K562 (cell line): ENCODE results near the gene FAM149B1. TPM values are rescaled to one million over a fixed set of nuclear protein-coding genes. Genes with fewer than 3 reads are reported as not detected.

Experiments used
- BCLAF1 ChIP-seq, 2 experiments: fragments of 450-650 bp in 1 of 2; IDR thresholded peaks; 2 replicates each; pipeline ENCODE4 v1.6.1; 2011 to 2017; ENCODE audit warnings: low read depth in 2 of 2, antibody characterized with exemption in 1 of 2, borderline replicate concordance in 1 of 2, low read length in 1 of 2, mild to moderate bottlenecking in 1 of 2, mixed read lengths in 1 of 2; ENCODE audit not compliant: control insufficient read depth in 1 of 2
- CBFB ChIP-seq: sonication (generic); formaldehyde crosslinking; IDR thresholded peaks from 2 replicates; pipeline ENCODE4 v1.4.0; 2020; ENCODE audit warnings: mild to moderate bottlenecking, missing genetic modification reagents
- CEBPG ChIP-seq, 3 experiments: fragments of 200-800 bp in 1 of 3; sonication (Bioruptor generic) in 1 of 3; sonication (generic) in 1 of 3; formaldehyde crosslinking in 1 of 3; IDR thresholded peaks in 2 of 3; conservative IDR thresholded peaks in 1 of 3; 2 replicates each; pipeline versions ENCODE4 v1.6.1 to v1.8.0; 2016 to 2022; ENCODE audit warnings: missing compliant biosample characterization in 2 of 3, missing genetic modification characterization in 2 of 3, mild to moderate bottlenecking in 1 of 3, missing genetic modification reagents in 1 of 3
- FOXO4 ChIP-seq: fragments of 450-650 bp; formaldehyde crosslinking; IDR thresholded peaks from 2 replicates; pipeline ENCODE4 v1.4.0; 2020; ENCODE audit warnings: mild to moderate bottlenecking, moderate library complexity
- MIER1 ChIP-seq: fragments of 450-650 bp; IDR thresholded peaks from 2 replicates; pipeline ENCODE4 v1.6.1; 2016; ENCODE audit warnings: antibody characterized with exemption, mild to moderate bottlenecking, low read depth
- NCOA1 ChIP-seq: fragments of 450-650 bp; IDR thresholded peaks from 2 replicates; pipeline ENCODE4 v1.6.1; 2016; ENCODE audit warnings: low read depth
- NCOA6 ChIP-seq: fragments of 450-650 bp; IDR thresholded peaks from 2 replicates; pipeline ENCODE4 v1.6.1; 2017; ENCODE audit warnings: mild to moderate bottlenecking
- SNRNP70 ChIP-seq: fragments of 200-400 bp; formaldehyde crosslinking; optimal IDR thresholded peaks from 2 replicates; pipeline ENCODE3; 2017; ENCODE audit warnings: low read depth, low read length
- ZFP1 ChIP-seq: fragments of 450-650 bp; formaldehyde crosslinking; IDR thresholded peaks from 2 replicates; pipeline ENCODE4 v1.4.0; 2020; ENCODE audit warnings: mild to moderate bottlenecking, mixed read lengths
- ZNF639 ChIP-seq, 2 experiments: fragments of 200-800 bp in 1 of 2; sonication (Bioruptor generic) in 1 of 2; sonication (generic) in 1 of 2; formaldehyde crosslinking in 1 of 2; IDR thresholded peaks in 1 of 2; conservative IDR thresholded peaks in 1 of 2; 2 replicates each; pipeline versions ENCODE4 v1.5.0 to v1.6.1; 2016 to 2020; ENCODE audit warnings: missing compliant biosample characterization in 1 of 2, missing genetic modification characterization in 1 of 2, missing genetic modification reagents in 1 of 2
- ZNF766 ChIP-seq: fragments of 200-800 bp; sonication (Bioruptor generic); conservative IDR thresholded peaks from 2 replicates; pipeline ENCODE4 v1.6.1; 2016; ENCODE audit warnings: missing genetic modification characterization, missing compliant biosample characterization
- ZNF79 ChIP-seq: fragments of 250-450 bp; sonication (Bioruptor Pico); IDR thresholded peaks from 2 replicates; pipeline ENCODE4 v1.4.0; 2020; ENCODE audit warnings: low read depth, mild to moderate bottlenecking, moderate library complexity
- polyA plus RNA-seq, 8 experiments: library from polyadenylated mRNA; depleted of rRNA in 4 of 8; stranded (reverse) in 5 of 8; unstranded in 3 of 8; fragments of >200 nt; fragmentation: Nextera tagmentation in 2 of 8; fragmentation: Illumina TruSeq in 1 of 8; extraction: Ambion mirVana in 2 of 8; extraction: Trizol in 1 of 8; gene quantifications; 2 replicates each; pipeline versions ENCODE4 v1.2.1 to v1.2.3, GENCODE V29; 2011 to 2014; ENCODE audit warnings: inconsistent platforms in 1 of 8, missing spikeins in 1 of 8
- total RNA-seq, 7 experiments: library from RNA; depleted of rRNA in 6 of 7; stranded (reverse); fragments of >200 nt in 6 of 7; fragmentation: Illumina TruSeq in 2 of 7; extraction: Trizol in 2 of 7; gene quantifications; 2 replicates each; pipeline versions ENCODE4 v1.2.1 to v1.2.3, GENCODE V29; 2011 to 2021; ENCODE audit warnings: low replicate concordance in 1 of 7
- TF ChIP-seq, protein P1 (sequence below), 2 experiments: fragments of 450-650 bp; IDR thresholded peaks; 2 replicates each; pipeline ENCODE4 v1.6.1; 2018; ENCODE audit warnings: mild to moderate bottlenecking in 2 of 2, low read depth in 1 of 2; ENCODE audit not compliant: partially characterized antibody in 2 of 2
- TF ChIP-seq, protein P2 (sequence below): fragments of 450-650 bp; IDR thresholded peaks from 2 replicates; pipeline ENCODE4 v1.6.1; 2016

FAM149B1 gene
- total and polyA plus RNA-seq, 9 of the 15 experiments (the other 6 are each of a cell fraction or from before 2014, with no cell fraction given), result 4.2 to 18.5 (median 9.3) TPM

GRCh38 chr10:73247509-73248258 is 79.8 kb downstream of the FAM149B1 start (continued):
- TF ChIP-seq ZNF639 (CRISPR knock-in tag; conservative IDR thresholded peaks at IDR 0.05 in 1 of 2, IDR thresholded peaks at IDR 0.05 in 1 of 2), result 0 out of 4 replicates have a peak, but pooled peaks of 1 of the 2 experiments have one; percentile 8
- TF ChIP-seq MIER1, result no peak
- TF ChIP-seq CEBPG (CRISPR knock-in tag; IDR thresholded peaks at IDR 0.05), result no peak
- TF ChIP-seq CEBPG (tag; conservative IDR thresholded peaks at IDR 0.05 in 1 of 2, IDR thresholded peaks at IDR 0.05 in 1 of 2), result no peak
- TF ChIP-seq NCOA1, result 0 out of 2 replicates have a peak, but pooled peaks have one; percentile 9
- TF ChIP-seq CBFB (CRISPR knock-in tag), result no peak
- no peak for TF ChIP-seq SNRNP70
- no peak for TF ChIP-seq BCLAF1 (IDR thresholded peaks at IDR 0.05; ENCODE audit: borderline replicate concordance in 1 of 2, control insufficient read depth in 1 of 2, low read depth in 2 of 2, low read length in 1 of 2)
- TF ChIP-seq, protein P1, sequence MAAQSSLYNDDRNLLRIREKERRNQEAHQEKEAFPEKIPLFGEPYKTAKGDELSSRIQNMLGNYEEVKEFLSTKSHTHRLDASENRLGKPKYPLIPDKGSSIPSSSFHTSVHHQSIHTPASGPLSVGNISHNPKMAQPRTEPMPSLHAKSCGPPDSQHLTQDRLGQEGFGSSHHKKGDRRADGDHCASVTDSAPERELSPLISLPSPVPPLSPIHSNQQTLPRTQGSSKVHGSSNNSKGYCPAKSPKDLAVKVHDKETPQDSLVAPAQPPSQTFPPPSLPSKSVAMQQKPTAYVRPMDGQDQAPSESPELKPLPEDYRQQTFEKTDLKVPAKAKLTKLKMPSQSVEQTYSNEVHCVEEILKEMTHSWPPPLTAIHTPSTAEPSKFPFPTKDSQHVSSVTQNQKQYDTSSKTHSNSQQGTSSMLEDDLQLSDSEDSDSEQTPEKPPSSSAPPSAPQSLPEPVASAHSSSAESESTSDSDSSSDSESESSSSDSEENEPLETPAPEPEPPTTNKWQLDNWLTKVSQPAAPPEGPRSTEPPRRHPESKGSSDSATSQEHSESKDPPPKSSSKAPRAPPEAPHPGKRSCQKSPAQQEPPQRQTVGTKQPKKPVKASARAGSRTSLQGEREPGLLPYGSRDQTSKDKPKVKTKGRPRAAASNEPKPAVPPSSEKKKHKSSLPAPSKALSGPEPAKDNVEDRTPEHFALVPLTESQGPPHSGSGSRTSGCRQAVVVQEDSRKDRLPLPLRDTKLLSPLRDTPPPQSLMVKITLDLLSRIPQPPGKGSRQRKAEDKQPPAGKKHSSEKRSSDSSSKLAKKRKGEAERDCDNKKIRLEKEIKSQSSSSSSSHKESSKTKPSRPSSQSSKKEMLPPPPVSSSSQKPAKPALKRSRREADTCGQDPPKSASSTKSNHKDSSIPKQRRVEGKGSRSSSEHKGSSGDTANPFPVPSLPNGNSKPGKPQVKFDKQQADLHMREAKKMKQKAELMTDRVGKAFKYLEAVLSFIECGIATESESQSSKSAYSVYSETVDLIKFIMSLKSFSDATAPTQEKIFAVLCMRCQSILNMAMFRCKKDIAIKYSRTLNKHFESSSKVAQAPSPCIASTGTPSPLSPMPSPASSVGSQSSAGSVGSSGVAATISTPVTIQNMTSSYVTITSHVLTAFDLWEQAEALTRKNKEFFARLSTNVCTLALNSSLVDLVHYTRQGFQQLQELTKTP (IDR thresholded peaks at IDR 0.05; ENCODE audit: low read depth in 1 of 2, partially characterized antibody in 2 of 2), result peak in 1 of 2 experiments; percentile 82
- TF ChIP-seq FOXO4, result no peak
- no peak for TF ChIP-seq ZNF79 (CRISPR knock-in tag)
- no peak for TF ChIP-seq ZNF766 (CRISPR knock-in tag)
- no peak for TF ChIP-seq ZFP1 (CRISPR knock-in tag)
- TF ChIP-seq, protein P2, sequence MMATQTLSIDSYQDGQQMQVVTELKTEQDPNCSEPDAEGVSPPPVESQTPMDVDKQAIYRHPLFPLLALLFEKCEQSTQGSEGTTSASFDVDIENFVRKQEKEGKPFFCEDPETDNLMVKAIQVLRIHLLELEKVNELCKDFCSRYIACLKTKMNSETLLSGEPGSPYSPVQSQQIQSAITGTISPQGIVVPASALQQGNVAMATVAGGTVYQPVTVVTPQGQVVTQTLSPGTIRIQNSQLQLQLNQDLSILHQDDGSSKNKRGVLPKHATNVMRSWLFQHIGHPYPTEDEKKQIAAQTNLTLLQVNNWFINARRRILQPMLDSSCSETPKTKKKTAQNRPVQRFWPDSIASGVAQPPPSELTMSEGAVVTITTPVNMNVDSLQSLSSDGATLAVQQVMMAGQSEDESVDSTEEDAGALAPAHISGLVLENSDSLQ, result no peak
- no peak for TF ChIP-seq NCOA6
